WI38 (cell line): Measurements from ENCODE around the gene MTIF3.
"Not testable (repeated sequence)": the region's sequence is repeated elsewhere in the genome, so short reads cannot be mapped to it uniquely, and the experiment has no call there.

Experiments
- H3K4me3 ChIP-seq: 2 replicates; pipeline ENCODE4 v1.5.1; 2011; ENCODE audit warnings: low read depth, mild to moderate bottlenecking, control low read depth, low read length
- TF ChIP-seq, protein P1 (sequence below): IDR thresholded peaks from 2 replicates; pipeline ENCODE4 v1.5.1; 2012; ENCODE audit warnings: low read depth, mild to moderate bottlenecking, control low read depth, low read length

The MTIF3 gene

DNA sequence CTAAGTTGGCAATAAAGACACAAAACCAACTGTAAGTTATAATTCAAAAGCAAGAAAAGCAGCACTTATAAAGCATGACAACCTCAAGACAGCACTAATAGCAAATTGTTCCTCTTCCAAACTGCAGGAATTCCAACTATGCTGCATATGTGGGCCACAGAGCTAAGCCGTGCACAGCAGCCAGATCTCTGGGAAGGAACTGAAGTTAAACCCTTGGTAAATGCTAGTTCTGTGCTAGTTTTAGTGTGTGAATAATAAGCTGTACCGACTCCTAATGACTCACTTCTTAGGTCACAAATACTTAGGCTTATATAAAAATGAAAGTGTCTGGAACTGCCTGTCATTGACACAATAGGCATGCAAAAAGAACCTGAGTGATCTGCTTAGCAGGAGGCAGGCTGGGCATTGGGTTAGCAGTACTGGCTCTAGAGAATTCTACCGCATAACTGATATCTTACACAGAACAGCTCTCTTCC, 47.1 kb downstream of the MTIF3 start:
- TF ChIP-seq, protein P1, sequence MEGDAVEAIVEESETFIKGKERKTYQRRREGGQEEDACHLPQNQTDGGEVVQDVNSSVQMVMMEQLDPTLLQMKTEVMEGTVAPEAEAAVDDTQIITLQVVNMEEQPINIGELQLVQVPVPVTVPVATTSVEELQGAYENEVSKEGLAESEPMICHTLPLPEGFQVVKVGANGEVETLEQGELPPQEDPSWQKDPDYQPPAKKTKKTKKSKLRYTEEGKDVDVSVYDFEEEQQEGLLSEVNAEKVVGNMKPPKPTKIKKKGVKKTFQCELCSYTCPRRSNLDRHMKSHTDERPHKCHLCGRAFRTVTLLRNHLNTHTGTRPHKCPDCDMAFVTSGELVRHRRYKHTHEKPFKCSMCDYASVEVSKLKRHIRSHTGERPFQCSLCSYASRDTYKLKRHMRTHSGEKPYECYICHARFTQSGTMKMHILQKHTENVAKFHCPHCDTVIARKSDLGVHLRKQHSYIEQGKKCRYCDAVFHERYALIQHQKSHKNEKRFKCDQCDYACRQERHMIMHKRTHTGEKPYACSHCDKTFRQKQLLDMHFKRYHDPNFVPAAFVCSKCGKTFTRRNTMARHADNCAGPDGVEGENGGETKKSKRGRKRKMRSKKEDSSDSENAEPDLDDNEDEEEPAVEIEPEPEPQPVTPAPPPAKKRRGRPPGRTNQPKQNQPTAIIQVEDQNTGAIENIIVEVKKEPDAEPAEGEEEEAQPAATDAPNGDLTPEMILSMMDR = no peak
- H3K4me3 ChIP-seq = no peak overlapping the region

- H3K4me3 ChIP-seq = no peak overlapping the region
- TF ChIP-seq, protein P1 = no peak
Observed at GRCh38 chr13:27401210-27401609, 49.2 kb downstream of the MTIF3 start.

DNA sequence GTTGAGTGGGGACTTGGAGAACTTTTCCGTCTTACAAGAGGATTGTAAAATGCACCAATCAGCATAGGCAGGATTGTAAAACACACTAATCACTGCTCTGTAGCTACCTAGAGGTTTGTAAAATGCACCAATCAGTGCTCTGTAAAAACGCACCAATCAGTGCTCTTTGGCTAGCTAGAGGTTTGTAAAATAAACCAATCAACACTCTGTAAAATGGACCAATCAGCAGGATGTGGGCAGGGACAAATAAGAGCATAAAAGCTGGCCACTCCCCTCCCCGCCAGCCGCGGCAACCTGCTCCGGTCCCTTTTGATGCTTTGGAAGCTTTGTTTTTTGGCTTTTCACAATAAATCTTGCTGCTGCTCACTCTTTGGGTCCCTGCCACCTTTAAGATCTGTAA, 50.0 kb downstream of the MTIF3 start:
- not testable (repeated sequence) for H3K4me3 ChIP-seq

- no peak overlapping the region for H3K4me3 ChIP-seq
- TF ChIP-seq, protein P1 = no peak
Observed at GRCh38 chr13:27398360-27398759, 52.0 kb downstream of the MTIF3 start.

- no peak overlapping the region for H3K4me3 ChIP-seq
- TF ChIP-seq, protein P1 = no peak
Observed at GRCh38 chr13:27396252-27396846, 54.0 kb downstream of the MTIF3 start.

- TF ChIP-seq, protein P1 = no peak
- no peak overlapping the region for H3K4me3 ChIP-seq
Observed at GRCh38 chr13:27395007-27395510, 55.3 kb downstream of the MTIF3 start.

GRCh38 chr13:27393101-27393500, 57.3 kb downstream of the MTIF3 start:
- TF ChIP-seq, protein P1 = no peak
- no peak overlapping the region for H3K4me3 ChIP-seq

GRCh38 chr13:27391471-27391870, 58.9 kb downstream of the MTIF3 start:
- no peak overlapping the region for H3K4me3 ChIP-seq
- TF ChIP-seq, protein P1 = no peak
